ENCODE measurements around the gene UGT1A6. TPM values are rescaled to one million over a fixed set of nuclear protein-coding genes. Genes with fewer than 3 reads are reported as not detected.

UGT1A6 gene
- total RNA-seq, 1 donor from 2014 or later: not detected

- H3K27me3 Mint-ChIP-seq (ENCODE audit: low read depth): no peaks in the 10 kb centered on the region
- no peaks in the 10 kb centered on the region for H3K4me1 Mint-ChIP-seq
- H3K27ac Mint-ChIP-seq (ENCODE audit: unreplicated experiment): peak overlapping the region; percentile 63
- no peak for TF ChIP-seq CTCF (conservative IDR thresholded peaks at IDR 0.05)
- H3K4me3 Mint-ChIP-seq: no peak overlapping the region
- no peaks in the 10 kb centered on the region for H3K9me3 Mint-ChIP-seq
- DNase-seq (ENCODE audit: low read depth, low spot score): no peak
- no peaks in the 10 kb centered on the region for H3K36me3 Mint-ChIP-seq (ENCODE audit: low read depth)
Observed at GRCh38 chr2:233691443-233692433, 952 bp upstream of the UGT1A6 start.

- peaks cover 7% of the 10 kb centered on the region for H3K9me3 Mint-ChIP-seq
- DNase-seq (ENCODE audit: low read depth, low spot score): no peak
- no peak for TF ChIP-seq CTCF (conservative IDR thresholded peaks at IDR 0.05)
- peaks cover under 1% of the 10 kb centered on the region for H3K36me3 Mint-ChIP-seq (ENCODE audit: low read depth)
- no peak overlapping the region for H3K4me3 Mint-ChIP-seq
- H3K27ac Mint-ChIP-seq (ENCODE audit: unreplicated experiment): no peak overlapping the region
- H3K27me3 Mint-ChIP-seq (ENCODE audit: low read depth): no peaks in the 10 kb centered on the region
- H3K4me1 Mint-ChIP-seq: peaks cover 2% of the 10 kb centered on the region
Observed at GRCh38 chr2:233693963-233694362, 1.3 kb downstream of the UGT1A6 start.

GRCh38 chr2:233698740-233699139, 6.0 kb downstream of the UGT1A6 start:
- Mint-ChIP-seq H3K4me1 (peaks cover 16% of the 10 kb centered on the region), H3K36me3 (ENCODE audit: low read depth) (peaks cover 3% of the 10 kb centered on the region), H3K9me3 (peaks cover 21% of the 10 kb centered on the region), H3K4me3 (no peak overlapping the region), H3K27me3 (ENCODE audit: low read depth) (no peaks in the 10 kb centered on the region), H3K27ac (ENCODE audit: unreplicated experiment) (no peak overlapping the region)
- no peak for DNase-seq (ENCODE audit: low read depth, low spot score)
- no peak for TF ChIP-seq CTCF (conservative IDR thresholded peaks at IDR 0.05)

GRCh38 chr2:233699424-233700027, 6.8 kb downstream of the UGT1A6 start:
- H3K27ac Mint-ChIP-seq (ENCODE audit: unreplicated experiment): peak overlapping the region; percentile 94
- no peak overlapping the region for H3K4me3 Mint-ChIP-seq
- peaks cover 6% of the 10 kb centered on the region for H3K36me3 Mint-ChIP-seq (ENCODE audit: low read depth)

More at GRCh38 chr2:233699424-233700027, 6.8 kb downstream of the UGT1A6 start:
- Mint-ChIP-seq H3K9me3 (peaks cover 21% of the 10 kb centered on the region), H3K4me1 (peaks cover 16% of the 10 kb centered on the region), H3K27me3 (ENCODE audit: low read depth) (no peaks in the 10 kb centered on the region)
- no peak for DNase-seq (ENCODE audit: low read depth, low spot score)
- TF ChIP-seq CTCF (conservative IDR thresholded peaks at IDR 0.05): no peak

Data from neural crest cell (in vitro differentiated cells).